ENCODE measurements around the gene MSH5. TPM values are rescaled to one million over a fixed set of nuclear protein-coding genes. Genes with fewer than 3 reads are reported as not detected.

MSH5 gene
- total and polyA plus RNA-seq, 2 experiments from 2014 or later: 12.1 to 23.9 TPM

DNA sequence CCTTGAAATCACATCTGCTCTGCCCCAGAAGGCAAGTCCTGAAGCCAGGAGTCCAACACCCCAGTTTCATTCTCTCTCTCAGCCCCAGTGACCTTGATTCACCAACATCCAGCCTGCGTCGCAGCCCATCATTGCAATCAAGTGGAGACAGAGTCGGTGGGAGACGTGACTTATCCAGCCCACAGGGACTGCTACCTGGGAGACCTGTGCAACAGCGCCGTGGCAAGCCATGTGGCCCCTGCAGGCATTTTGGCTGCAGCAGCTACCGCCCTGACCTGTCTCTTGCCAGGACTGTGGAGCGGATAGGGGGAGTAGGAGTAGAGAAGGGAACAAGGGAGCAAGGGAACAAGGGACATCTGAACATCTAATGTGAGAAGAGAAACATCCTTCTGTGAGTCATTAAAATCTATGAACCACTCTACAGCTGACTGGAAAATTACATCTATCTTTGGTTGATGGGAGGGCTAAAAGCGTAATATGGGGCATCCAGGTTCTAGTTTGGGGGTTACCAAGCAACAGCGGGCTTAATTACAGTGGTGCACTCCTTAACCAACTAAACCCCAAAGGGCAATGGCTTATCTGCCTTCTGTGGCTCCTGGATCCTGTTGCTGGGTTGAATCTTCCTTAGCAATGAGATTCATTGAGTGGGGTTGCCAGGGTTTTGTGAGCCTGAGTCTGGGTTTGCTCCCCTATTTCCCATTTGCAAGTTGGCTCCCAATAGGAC, 22.1 kb upstream of the MSH5 start (continued):
- no peak for TF ChIP-seq ZNF114 (CRISPR knock-in tag; IDR thresholded peaks at IDR 0.05)
- no peak for TF ChIP-seq POLR2AphosphoS5 (IDR thresholded peaks at IDR 0.05; ENCODE audit: low read depth)
- no peak for TF ChIP-seq NANOG (IDR thresholded peaks at IDR 0.05; ENCODE audit: borderline replicate concordance)
- no peak for TF ChIP-seq JUNB (IDR thresholded peaks at IDR 0.05; ENCODE audit: unreplicated experiment)
- TF ChIP-seq, protein P1, sequence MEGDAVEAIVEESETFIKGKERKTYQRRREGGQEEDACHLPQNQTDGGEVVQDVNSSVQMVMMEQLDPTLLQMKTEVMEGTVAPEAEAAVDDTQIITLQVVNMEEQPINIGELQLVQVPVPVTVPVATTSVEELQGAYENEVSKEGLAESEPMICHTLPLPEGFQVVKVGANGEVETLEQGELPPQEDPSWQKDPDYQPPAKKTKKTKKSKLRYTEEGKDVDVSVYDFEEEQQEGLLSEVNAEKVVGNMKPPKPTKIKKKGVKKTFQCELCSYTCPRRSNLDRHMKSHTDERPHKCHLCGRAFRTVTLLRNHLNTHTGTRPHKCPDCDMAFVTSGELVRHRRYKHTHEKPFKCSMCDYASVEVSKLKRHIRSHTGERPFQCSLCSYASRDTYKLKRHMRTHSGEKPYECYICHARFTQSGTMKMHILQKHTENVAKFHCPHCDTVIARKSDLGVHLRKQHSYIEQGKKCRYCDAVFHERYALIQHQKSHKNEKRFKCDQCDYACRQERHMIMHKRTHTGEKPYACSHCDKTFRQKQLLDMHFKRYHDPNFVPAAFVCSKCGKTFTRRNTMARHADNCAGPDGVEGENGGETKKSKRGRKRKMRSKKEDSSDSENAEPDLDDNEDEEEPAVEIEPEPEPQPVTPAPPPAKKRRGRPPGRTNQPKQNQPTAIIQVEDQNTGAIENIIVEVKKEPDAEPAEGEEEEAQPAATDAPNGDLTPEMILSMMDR (conservative IDR thresholded peaks at IDR 0.05; ENCODE audit: low read depth in 2 of 2): peak; percentile 64 to 67

DNA sequence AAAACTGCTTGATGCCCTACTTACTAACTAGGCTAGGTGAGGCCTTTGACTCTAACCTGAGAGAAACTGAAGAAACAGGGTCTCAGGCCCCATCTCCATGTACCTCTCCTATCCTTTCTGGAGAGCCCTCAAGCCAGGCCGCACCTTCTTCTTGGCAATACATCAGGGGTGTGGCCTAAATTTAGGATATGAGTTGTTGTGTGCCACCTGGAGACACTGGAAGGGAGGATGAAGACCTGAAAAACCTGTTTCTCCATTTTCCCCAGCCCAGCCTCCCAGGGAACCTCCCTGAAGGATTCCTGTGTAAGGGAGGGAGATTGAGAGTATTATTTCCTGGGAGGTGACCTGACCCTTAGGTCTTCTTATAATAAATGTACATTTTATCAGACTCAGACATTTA, 21.5 kb upstream of the MSH5 start:
- TF ChIP-seq ZNF331 (CRISPR knock-in tag; IDR thresholded peaks at IDR 0.05; ENCODE audit: low read depth) (no peak), JUNB (IDR thresholded peaks at IDR 0.05; ENCODE audit: unreplicated experiment) (no peak), ETS1 (IDR thresholded peaks at IDR 0.05) (no peak), POLR2AphosphoS5 (IDR thresholded peaks at IDR 0.05; ENCODE audit: low read depth) (no peak), CREB1 (CRISPR knock-in tag; IDR thresholded peaks at IDR 0.05; ENCODE audit: low read depth) (no peak), STAT1 (IDR thresholded peaks at IDR 0.05; ENCODE audit: unreplicated experiment) (no peak)
- TF ChIP-seq, protein P2, sequence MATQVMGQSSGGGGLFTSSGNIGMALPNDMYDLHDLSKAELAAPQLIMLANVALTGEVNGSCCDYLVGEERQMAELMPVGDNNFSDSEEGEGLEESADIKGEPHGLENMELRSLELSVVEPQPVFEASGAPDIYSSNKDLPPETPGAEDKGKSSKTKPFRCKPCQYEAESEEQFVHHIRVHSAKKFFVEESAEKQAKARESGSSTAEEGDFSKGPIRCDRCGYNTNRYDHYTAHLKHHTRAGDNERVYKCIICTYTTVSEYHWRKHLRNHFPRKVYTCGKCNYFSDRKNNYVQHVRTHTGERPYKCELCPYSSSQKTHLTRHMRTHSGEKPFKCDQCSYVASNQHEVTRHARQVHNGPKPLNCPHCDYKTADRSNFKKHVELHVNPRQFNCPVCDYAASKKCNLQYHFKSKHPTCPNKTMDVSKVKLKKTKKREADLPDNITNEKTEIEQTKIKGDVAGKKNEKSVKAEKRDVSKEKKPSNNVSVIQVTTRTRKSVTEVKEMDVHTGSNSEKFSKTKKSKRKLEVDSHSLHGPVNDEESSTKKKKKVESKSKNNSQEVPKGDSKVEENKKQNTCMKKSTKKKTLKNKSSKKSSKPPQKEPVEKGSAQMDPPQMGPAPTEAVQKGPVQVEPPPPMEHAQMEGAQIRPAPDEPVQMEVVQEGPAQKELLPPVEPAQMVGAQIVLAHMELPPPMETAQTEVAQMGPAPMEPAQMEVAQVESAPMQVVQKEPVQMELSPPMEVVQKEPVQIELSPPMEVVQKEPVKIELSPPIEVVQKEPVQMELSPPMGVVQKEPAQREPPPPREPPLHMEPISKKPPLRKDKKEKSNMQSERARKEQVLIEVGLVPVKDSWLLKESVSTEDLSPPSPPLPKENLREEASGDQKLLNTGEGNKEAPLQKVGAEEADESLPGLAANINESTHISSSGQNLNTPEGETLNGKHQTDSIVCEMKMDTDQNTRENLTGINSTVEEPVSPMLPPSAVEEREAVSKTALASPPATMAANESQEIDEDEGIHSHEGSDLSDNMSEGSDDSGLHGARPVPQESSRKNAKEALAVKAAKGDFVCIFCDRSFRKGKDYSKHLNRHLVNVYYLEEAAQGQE (IDR thresholded peaks at IDR 0.05; ENCODE audit: unreplicated experiment): no peak
- TF ChIP-seq, protein P3, sequence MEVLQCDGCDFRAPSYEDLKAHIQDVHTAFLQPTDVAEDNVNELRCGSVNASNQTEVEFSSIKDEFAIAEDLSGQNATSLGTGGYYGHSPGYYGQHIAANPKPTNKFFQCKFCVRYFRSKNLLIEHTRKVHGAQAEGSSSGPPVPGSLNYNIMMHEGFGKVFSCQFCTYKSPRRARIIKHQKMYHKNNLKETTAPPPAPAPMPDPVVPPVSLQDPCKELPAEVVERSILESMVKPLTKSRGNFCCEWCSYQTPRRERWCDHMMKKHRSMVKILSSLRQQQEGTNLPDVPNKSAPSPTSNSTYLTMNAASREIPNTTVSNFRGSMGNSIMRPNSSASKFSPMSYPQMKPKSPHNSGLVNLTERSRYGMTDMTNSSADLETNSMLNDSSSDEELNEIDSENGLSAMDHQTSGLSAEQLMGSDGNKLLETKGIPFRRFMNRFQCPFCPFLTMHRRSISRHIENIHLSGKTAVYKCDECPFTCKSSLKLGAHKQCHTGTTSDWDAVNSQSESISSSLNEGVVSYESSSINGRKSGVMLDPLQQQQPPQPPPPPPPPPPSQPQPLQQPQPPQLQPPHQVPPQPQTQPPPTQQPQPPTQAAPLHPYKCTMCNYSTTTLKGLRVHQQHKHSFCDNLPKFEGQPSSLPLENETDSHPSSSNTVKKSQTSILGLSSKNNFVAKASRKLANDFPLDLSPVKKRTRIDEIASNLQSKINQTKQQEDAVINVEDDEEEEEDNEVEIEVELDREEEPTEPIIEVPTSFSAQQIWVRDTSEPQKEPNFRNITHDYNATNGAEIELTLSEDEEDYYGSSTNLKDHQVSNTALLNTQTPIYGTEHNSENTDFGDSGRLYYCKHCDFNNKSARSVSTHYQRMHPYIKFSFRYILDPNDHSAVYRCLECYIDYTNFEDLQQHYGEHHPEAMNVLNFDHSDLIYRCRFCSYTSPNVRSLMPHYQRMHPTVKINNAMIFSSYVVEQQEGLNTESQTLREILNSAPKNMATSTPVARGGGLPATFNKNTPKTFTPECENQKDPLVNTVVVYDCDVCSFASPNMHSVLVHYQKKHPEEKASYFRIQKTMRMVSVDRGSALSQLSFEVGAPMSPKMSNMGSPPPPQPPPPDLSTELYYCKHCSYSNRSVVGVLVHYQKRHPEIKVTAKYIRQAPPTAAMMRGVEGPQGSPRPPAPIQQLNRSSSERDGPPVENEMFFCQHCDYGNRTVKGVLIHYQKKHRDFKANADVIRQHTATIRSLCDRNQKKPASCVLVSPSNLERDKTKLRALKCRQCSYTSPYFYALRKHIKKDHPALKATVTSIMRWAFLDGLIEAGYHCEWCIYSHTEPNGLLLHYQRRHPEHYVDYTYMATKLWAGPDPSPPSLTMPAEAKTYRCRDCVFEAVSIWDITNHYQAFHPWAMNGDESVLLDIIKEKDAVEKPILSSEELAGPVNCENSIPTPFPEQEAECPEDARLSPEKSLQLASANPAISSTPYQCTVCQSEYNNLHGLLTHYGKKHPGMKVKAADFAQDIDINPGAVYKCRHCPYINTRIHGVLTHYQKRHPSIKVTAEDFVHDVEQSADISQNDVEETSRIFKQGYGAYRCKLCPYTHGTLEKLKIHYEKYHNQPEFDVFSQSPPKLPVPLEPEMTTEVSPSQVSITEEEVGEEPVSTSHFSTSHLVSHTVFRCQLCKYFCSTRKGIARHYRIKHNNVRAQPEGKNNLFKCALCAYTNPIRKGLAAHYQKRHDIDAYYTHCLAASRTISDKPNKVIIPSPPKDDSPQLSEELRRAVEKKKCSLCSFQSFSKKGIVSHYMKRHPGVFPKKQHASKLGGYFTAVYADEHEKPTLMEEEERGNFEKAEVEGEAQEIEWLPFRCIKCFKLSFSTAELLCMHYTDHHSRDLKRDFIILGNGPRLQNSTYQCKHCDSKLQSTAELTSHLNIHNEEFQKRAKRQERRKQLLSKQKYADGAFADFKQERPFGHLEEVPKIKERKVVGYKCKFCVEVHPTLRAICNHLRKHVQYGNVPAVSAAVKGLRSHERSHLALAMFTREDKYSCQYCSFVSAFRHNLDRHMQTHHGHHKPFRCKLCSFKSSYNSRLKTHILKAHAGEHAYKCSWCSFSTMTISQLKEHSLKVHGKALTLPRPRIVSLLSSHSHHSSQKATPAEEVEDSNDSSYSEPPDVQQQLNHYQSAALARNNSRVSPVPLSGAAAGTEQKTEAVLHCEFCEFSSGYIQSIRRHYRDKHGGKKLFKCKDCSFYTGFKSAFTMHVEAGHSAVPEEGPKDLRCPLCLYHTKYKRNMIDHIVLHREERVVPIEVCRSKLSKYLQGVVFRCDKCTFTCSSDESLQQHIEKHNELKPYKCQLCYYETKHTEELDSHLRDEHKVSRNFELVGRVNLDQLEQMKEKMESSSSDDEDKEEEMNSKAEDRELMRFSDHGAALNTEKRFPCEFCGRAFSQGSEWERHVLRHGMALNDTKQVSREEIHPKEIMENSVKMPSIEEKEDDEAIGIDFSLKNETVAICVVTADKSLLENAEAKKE (CRISPR knock-in tag; IDR thresholded peaks at IDR 0.05): no peak
- no peaks in the 10 kb centered on the region for H3F3A ChIP-seq (replicated peaks; ENCODE audit: low read depth)
- no peak overlapping the region; the same call in 2 of the 3 replicates for H3K4me3 Mint-ChIP-seq
- H3K4me2 ChIP-seq: peak overlapping the region; percentile 19
- peaks cover 19% of the 10 kb centered on the region for H3K27me3 Mint-ChIP-seq (ENCODE audit: insufficient read depth, low read depth, poor library complexity)
- no peaks in the 10 kb centered on the region for H3K9me3 Mint-ChIP-seq
- H4K20me1 ChIP-seq (replicated peaks; ENCODE audit: insufficient read depth): no peaks in the 10 kb centered on the region
- no peaks in the 10 kb centered on the region for H3K36me3 ChIP-seq (ENCODE audit: insufficient read depth)
- no peaks in the 10 kb centered on the region for H3K27me3 ChIP-seq (ENCODE audit: insufficient read depth)
- H3K4me3 ChIP-seq: no peak overlapping the region
- no peak overlapping the region for H3K27ac ChIP-seq (ENCODE audit: low read depth)
- H3K4me1 ChIP-seq (ENCODE audit: insufficient read depth): peaks cover 31% of the 10 kb centered on the region
- peak; percentile 67 for DNase-seq (ENCODE audit: low spot score)
- peak; percentile 10 for ATAC-seq
- no peaks in the 10 kb centered on the region for H3K9me2 ChIP-seq (ENCODE audit: insufficient read depth)
- H3K27ac Mint-ChIP-seq: no peak overlapping the region
- H2AFZ ChIP-seq: peak overlapping the region; percentile 5; the same call in 1 of the 2 replicates
- no peaks in the 10 kb centered on the region for H3K79me2 ChIP-seq (replicated peaks; ENCODE audit: insufficient read depth)
- H3K36me3 Mint-ChIP-seq (ENCODE audit: low read depth): no peaks in the 10 kb centered on the region; the same call in 2 of the 3 replicates
- peaks cover 35% of the 10 kb centered on the region for H3K4me1 Mint-ChIP-seq
